MM.1S (cell line): ENCODE measurements around the gene PSD2.

ENCODE experiments used
- DNase-seq: peaks from one replicate; pipeline ENCODE4 v3.0.0-alpha.2; 2015
- H2AFZ ChIP-seq: fragments of 300-600 bp; sonication (generic); 2 replicates; pipeline ENCODE4 v1.6.0; 2016; ENCODE audit warnings: antibody characterized with exemption, low read length
- H3F3A ChIP-seq: fragments of 300-600 bp; sonication (generic); 2 replicates; pipeline ENCODE4 v1.6.1; 2016; ENCODE audit warnings: mild to moderate bottlenecking, antibody characterized with exemption, low read length, moderate library complexity, mixed read lengths; ENCODE audit not compliant: insufficient read depth
- H3K27ac ChIP-seq: fragments of 300-600 bp; sonication (generic); 2 replicates; pipeline ENCODE4 v1.5.1; 2016; ENCODE audit warnings: mild to moderate bottlenecking, low read length
- H3K27me3 ChIP-seq: fragments of 300-600 bp; sonication (generic); replicated peaks from 2 replicates; pipeline ENCODE4 v1.6.0; 2016; ENCODE audit warnings: low read length; ENCODE audit not compliant: insufficient read depth
- H3K36me3 ChIP-seq: fragments of 300-600 bp; sonication (generic); replicated peaks from 2 replicates; pipeline ENCODE4 v1.6.1; 2016; ENCODE audit warnings: mild to moderate bottlenecking, low read length, mixed read lengths; ENCODE audit not compliant: insufficient read depth
- H3K4me1 ChIP-seq: fragments of 300-600 bp; sonication (generic); 2 replicates; pipeline ENCODE4 v1.6.1; 2016; ENCODE audit warnings: low read length, mixed read lengths
- H3K4me2 ChIP-seq: fragments of 300-600 bp; sonication (generic); 2 replicates; pipeline ENCODE4 v1.6.0; 2016; ENCODE audit warnings: low read depth, low read length
- H3K4me3 ChIP-seq: fragments of 300-600 bp; sonication (generic); 2 replicates; pipeline ENCODE4 v1.5.1; 2016; ENCODE audit warnings: low read length, mixed read lengths
- H3K79me2 ChIP-seq: fragments of 300-600 bp; sonication (generic); 2 replicates; pipeline ENCODE4 v1.6.1; 2016; ENCODE audit warnings: mixed run types, low read length, mixed read lengths
- H3K9ac ChIP-seq: fragments of 300-600 bp; sonication (generic); 2 replicates; pipeline ENCODE4 v1.6.1; 2016; ENCODE audit warnings: low read length, mixed read lengths
- H3K9me2 ChIP-seq: fragments of 300-600 bp; sonication (generic); replicated peaks from 2 replicates; pipeline ENCODE4 v1.6.1; 2016; ENCODE audit warnings: mild to moderate bottlenecking, low read length, mixed read lengths; ENCODE audit not compliant: insufficient read depth
- H3K9me3 ChIP-seq: fragments of 300-600 bp; sonication (generic); replicated peaks from 2 replicates; pipeline ENCODE4 v1.6.1; 2016; ENCODE audit warnings: mild to moderate bottlenecking, low read length, mixed read lengths; ENCODE audit not compliant: insufficient read depth
- H4K20me1 ChIP-seq: fragments of 300-600 bp; sonication (generic); 2 replicates; pipeline ENCODE4 v1.6.1; 2016; ENCODE audit warnings: mild to moderate bottlenecking, low read length, moderate library complexity, mixed read lengths; ENCODE audit not compliant: insufficient read depth
- EZH2 ChIP-seq: fragments of 300-600 bp; sonication (generic); optimal IDR thresholded peaks from 2 replicates; pipeline ENCODE3; 2017; ENCODE audit warnings: low read depth, mild to moderate bottlenecking, antibody characterized with exemption, low read length, mixed read lengths
- EZH2phosphoT487 ChIP-seq: fragments of 300-600 bp; sonication (generic); IDR thresholded peaks from 2 replicates; pipeline ENCODE4 v1.6.1; 2018; ENCODE audit warnings: antibody characterized with exemption, low read length
- TF ChIP-seq, protein P1 (sequence below): fragments of 300-600 bp; sonication (generic); IDR thresholded peaks from 2 replicates; pipeline ENCODE4 v1.5.1; 2016; ENCODE audit warnings: antibody characterized with exemption, low read length, mixed read lengths

The PSD2 gene

GRCh38 chr5:139867109-139867508 is 71.5 kb downstream of the PSD2 start:
- Histone ChIP-seq H3K27ac (no peak overlapping the region), H3K9me3 (no peaks in the 10 kb centered on the region), H3K9ac (no peak overlapping the region), H3K27me3 (no peaks in the 10 kb centered on the region), H3K4me2 (no peak overlapping the region), H3K4me1 (0 out of 2 replicates have a peak, but pooled peaks cover 8% of the 10 kb centered on the region), H3F3A (no peaks in the 10 kb centered on the region), H3K4me3 (no peak overlapping the region), H2AFZ (no peak overlapping the region), H3K9me2 (no peaks in the 10 kb centered on the region), H3K36me3 (no peaks in the 10 kb centered on the region), H3K79me2 (no peaks in the 10 kb centered on the region), H4K20me1 (no peaks in the 10 kb centered on the region)
- no peak for DNase-seq
- TF ChIP-seq EZH2, result no peak
- TF ChIP-seq, protein P1, sequence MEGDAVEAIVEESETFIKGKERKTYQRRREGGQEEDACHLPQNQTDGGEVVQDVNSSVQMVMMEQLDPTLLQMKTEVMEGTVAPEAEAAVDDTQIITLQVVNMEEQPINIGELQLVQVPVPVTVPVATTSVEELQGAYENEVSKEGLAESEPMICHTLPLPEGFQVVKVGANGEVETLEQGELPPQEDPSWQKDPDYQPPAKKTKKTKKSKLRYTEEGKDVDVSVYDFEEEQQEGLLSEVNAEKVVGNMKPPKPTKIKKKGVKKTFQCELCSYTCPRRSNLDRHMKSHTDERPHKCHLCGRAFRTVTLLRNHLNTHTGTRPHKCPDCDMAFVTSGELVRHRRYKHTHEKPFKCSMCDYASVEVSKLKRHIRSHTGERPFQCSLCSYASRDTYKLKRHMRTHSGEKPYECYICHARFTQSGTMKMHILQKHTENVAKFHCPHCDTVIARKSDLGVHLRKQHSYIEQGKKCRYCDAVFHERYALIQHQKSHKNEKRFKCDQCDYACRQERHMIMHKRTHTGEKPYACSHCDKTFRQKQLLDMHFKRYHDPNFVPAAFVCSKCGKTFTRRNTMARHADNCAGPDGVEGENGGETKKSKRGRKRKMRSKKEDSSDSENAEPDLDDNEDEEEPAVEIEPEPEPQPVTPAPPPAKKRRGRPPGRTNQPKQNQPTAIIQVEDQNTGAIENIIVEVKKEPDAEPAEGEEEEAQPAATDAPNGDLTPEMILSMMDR, result no peak
- no peak for TF ChIP-seq EZH2phosphoT487

- Histone ChIP-seq H3K9me3 (no peaks in the 10 kb centered on the region), H2AFZ (no peak overlapping the region), H3K9me2 (no peaks in the 10 kb centered on the region), H3K79me2 (no peaks in the 10 kb centered on the region), H3K4me3 (no peak overlapping the region), H3K4me1 (0 out of 2 replicates have a peak, but pooled peaks cover 5% of the 10 kb centered on the region), H3F3A (no peaks in the 10 kb centered on the region), H4K20me1 (no peaks in the 10 kb centered on the region), H3K4me2 (no peak overlapping the region), H3K27ac (no peak overlapping the region), H3K36me3 (no peaks in the 10 kb centered on the region), H3K27me3 (no peaks in the 10 kb centered on the region), H3K9ac (no peak overlapping the region)
- no peak for TF ChIP-seq EZH2phosphoT487
- TF ChIP-seq EZH2, result no peak
- TF ChIP-seq, protein P1, result no peak
- no peak for DNase-seq
Observed at GRCh38 chr5:139867581-139867980, 72.0 kb downstream of the PSD2 start.

GRCh38 chr5:139869042-139869790 is 73.6 kb downstream of the PSD2 start:
- Histone ChIP-seq H3K79me2 (no peaks in the 10 kb centered on the region), H3K27me3 (no peaks in the 10 kb centered on the region), H3K36me3 (no peaks in the 10 kb centered on the region), H3K9ac (no peak overlapping the region), H3K4me1 (0 out of 2 replicates have a peak, but pooled peaks cover 3% of the 10 kb centered on the region), H4K20me1 (no peaks in the 10 kb centered on the region), H3K9me3 (no peaks in the 10 kb centered on the region), H3F3A (no peaks in the 10 kb centered on the region), H3K4me3 (no peak overlapping the region), H3K4me2 (peak overlapping the region; percentile 4; the same call in 1 of the 2 replicates), H2AFZ (no peak overlapping the region), H3K27ac (no peak overlapping the region), H3K9me2 (no peaks in the 10 kb centered on the region)
- TF ChIP-seq EZH2, result no peak
- TF ChIP-seq, protein P1, result no peak
- no peak for TF ChIP-seq EZH2phosphoT487
- no peak for DNase-seq
